PFSK-1 (cell line): ENCODE results near the gene NCSTN.

Source experiments
- FOXP2 ChIP-seq: optimal IDR thresholded peaks from 2 replicates; pipeline ENCODE3; 2011; ENCODE audit warnings: borderline replicate concordance, control low read depth, inconsistent platforms; ENCODE audit not compliant: insufficient read depth; ENCODE audit errors: extremely low read length, extremely low read depth
- POLR2AphosphoS5 ChIP-seq: IDR thresholded peaks from 2 replicates; pipeline ENCODE4 v1.6.1; 2012; ENCODE audit warnings: low read depth, mild to moderate bottlenecking, control low read depth, low read length, moderate library complexity
- SIN3A ChIP-seq: IDR thresholded peaks from 2 replicates; pipeline ENCODE4 v1.6.1; 2012; ENCODE audit warnings: mild to moderate bottlenecking, low read length, moderate library complexity, borderline replicate concordance; ENCODE audit not compliant: insufficient read depth
- TAF1 ChIP-seq: IDR thresholded peaks from 2 replicates; pipeline ENCODE4 v1.6.1; 2012; ENCODE audit warnings: low read length, control low read depth, borderline replicate concordance; ENCODE audit not compliant: insufficient read depth
- TF ChIP-seq, protein P1 (sequence below), 2 experiments: IDR thresholded peaks; 2 replicates each; pipeline versions ENCODE4 v1.6.1 to v1.8.0; 2011 to 2012; ENCODE audit warnings: low read depth in 2 of 2, low read length in 2 of 2, control low read depth in 1 of 2, inconsistent platforms in 1 of 2, mild to moderate bottlenecking in 1 of 2, moderate library complexity in 1 of 2; ENCODE audit not compliant: insufficient read depth in 1 of 2

NCSTN gene

GRCh38 chr1:160365325-160365724, 22.1 kb downstream of the NCSTN start:
- TF ChIP-seq, protein P1, sequence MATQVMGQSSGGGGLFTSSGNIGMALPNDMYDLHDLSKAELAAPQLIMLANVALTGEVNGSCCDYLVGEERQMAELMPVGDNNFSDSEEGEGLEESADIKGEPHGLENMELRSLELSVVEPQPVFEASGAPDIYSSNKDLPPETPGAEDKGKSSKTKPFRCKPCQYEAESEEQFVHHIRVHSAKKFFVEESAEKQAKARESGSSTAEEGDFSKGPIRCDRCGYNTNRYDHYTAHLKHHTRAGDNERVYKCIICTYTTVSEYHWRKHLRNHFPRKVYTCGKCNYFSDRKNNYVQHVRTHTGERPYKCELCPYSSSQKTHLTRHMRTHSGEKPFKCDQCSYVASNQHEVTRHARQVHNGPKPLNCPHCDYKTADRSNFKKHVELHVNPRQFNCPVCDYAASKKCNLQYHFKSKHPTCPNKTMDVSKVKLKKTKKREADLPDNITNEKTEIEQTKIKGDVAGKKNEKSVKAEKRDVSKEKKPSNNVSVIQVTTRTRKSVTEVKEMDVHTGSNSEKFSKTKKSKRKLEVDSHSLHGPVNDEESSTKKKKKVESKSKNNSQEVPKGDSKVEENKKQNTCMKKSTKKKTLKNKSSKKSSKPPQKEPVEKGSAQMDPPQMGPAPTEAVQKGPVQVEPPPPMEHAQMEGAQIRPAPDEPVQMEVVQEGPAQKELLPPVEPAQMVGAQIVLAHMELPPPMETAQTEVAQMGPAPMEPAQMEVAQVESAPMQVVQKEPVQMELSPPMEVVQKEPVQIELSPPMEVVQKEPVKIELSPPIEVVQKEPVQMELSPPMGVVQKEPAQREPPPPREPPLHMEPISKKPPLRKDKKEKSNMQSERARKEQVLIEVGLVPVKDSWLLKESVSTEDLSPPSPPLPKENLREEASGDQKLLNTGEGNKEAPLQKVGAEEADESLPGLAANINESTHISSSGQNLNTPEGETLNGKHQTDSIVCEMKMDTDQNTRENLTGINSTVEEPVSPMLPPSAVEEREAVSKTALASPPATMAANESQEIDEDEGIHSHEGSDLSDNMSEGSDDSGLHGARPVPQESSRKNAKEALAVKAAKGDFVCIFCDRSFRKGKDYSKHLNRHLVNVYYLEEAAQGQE (IDR thresholded peaks at IDR 0.05; ENCODE audit: insufficient read depth in 1 of 2, low read depth in 2 of 2, low read length in 2 of 2), result no peak
- TF ChIP-seq SIN3A, result no peak
- TF ChIP-seq FOXP2, result no peak
- TF ChIP-seq TAF1, result no peak
- no peak for TF ChIP-seq POLR2AphosphoS5

DNA sequence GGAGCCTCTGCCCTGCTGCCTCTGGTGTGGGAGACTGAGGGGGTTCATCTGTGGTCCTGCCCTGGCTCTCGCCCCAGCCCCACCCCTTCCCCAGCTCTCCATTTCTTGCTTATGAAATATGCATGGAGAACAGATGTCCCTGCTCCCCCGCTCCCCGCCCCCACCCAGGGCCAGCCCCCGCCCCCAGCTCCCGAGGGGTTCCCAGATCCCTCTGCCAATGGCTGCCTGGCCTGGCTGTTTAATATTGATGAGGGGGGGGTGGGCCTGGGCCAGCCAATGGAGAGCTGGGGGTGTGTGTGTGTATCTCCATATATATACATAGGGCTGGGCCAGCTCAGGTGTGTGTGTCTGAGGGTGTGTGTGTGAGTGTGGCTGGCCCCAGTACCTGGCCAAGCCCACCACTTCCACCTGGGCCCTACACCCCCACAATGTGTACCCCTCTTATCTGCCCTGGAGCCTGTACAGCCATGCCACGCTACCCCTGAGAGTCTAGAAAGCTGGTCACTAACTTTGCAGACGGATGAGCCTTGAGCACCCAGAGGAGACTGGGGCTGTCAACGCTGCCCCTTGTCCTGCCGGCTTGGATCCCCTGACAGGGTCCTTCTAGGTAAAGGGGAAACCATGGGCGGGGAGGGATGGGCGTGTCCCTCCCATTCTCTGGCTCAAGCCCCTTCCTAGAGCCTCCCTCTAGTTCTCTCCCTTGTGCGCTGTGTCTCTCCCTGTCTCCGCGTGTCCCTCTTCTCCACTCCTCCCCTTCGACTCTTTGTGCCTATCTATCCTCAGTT, 23.7 kb downstream of the NCSTN start, which contains the start of gene NHLH1:
TSS of gene NHLH1 (plus strand) at position 341 of the 785 bp plus-strand sequence. CDS start 3,661 bp downstream, outside the sequence.
- TF ChIP-seq SIN3A, result no peak
- TF ChIP-seq POLR2AphosphoS5, result no peak
- no peak for TF ChIP-seq FOXP2
- no peak for TF ChIP-seq TAF1
- TF ChIP-seq, protein P1 (IDR thresholded peaks at IDR 0.05; ENCODE audit: insufficient read depth in 1 of 2, low read depth in 2 of 2, low read length in 2 of 2), result no peak

- TF ChIP-seq SIN3A (no peak), TAF1 (no peak), FOXP2 (no peak), POLR2AphosphoS5 (no peak)
- TF ChIP-seq, protein P1 (IDR thresholded peaks at IDR 0.05; ENCODE audit: insufficient read depth in 1 of 2, low read depth in 2 of 2, low read length in 2 of 2), result no peak
These were observed 24.3 kb downstream of the NCSTN start for GRCh38 chr1:160367516-160367900.

DNA sequence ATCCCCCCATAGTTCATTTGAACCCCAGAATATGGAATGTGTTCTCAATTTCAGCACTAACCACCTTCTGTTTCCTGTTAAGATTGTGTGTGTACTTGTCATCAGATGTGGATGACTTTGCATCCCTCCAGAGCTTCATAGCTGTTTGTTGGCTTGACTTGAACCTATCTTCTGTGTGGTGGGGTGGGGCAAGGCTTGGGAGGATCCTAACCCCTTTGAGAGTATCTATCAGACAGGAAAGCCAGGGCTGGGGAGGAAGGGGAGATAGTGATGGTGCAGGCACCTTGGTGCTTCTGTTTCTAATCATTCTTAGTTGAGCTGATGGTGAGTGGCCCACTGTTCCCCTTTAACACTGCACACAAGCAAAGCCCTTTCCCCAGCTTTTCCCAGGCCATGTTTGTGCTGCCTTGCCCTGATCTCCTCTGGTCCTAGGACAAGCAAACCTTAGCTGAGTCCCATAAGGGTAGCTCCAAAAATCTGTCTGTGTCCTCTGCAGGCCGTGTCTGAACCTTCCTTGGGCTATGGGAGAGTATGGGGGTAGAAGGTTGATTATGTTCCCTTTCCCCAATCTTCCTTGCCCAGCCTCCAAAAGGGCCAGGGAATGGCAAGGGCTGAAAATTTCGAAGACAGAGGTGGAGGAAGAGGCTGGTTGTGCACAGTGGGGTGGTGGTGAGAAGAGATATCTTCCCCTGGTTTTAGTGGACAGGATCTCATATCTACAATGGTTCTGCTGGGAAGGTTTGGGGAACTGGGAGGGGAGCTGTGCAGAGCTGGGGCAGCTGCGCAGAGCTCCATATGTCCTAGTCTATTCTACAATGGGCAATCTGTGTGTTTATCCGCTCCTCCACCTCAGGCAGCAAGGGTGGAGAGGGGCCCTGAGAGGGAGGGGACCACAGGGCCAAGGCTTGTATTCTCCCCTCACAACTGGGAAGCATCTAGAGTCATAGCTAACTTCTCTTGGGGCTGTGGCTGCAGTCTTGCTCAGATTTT, 25.0 kb downstream of the NCSTN start:
- no peak for TF ChIP-seq TAF1
- no peak for TF ChIP-seq FOXP2
- TF ChIP-seq, protein P1 (IDR thresholded peaks at IDR 0.05; ENCODE audit: insufficient read depth in 1 of 2, low read depth in 2 of 2, low read length in 2 of 2), result no peak
- no peak for TF ChIP-seq POLR2AphosphoS5
- TF ChIP-seq SIN3A, result no peak
